Cerebellar nuclear complex (tissue), 1 donor: ENCODE data around the gene TLX2.
"Not testable (repeated sequence)": the region's sequence is repeated elsewhere in the genome, so short reads cannot be mapped to it uniquely, and the experiment has no call there.

Source experiments
- DNase-seq, 2 experiments: peaks; one replicate each; lab custom pipeline; 2025; lab: John Stamatoyannopoulos, UW

The TLX2 gene

GRCh38 chr2:74554820-74555531, 40.7 kb downstream of the TLX2 start:
- DNase-seq, result no peak

- no peak for DNase-seq
These were observed 41.4 kb downstream of the TLX2 start for GRCh38 chr2:74555610-74556103.

GRCh38 chr2:74556159-74556558, 41.9 kb downstream of the TLX2 start:
- DNase-seq, result no peak

GRCh38 chr2:74556831-74557370, 42.7 kb downstream of the TLX2 start:
- no peak for DNase-seq

- DNase-seq, result no peak
These were observed 44.3 kb downstream of the TLX2 start for GRCh38 chr2:74558284-74559230.

- DNase-seq, result no peak
These were observed 45.7 kb downstream of the TLX2 start for GRCh38 chr2:74559912-74560311.

- DNase-seq, result no peak
These were observed 46.3 kb downstream of the TLX2 start for GRCh38 chr2:74560591-74560990.

GRCh38 chr2:74561022-74561421, 46.8 kb downstream of the TLX2 start:
- DNase-seq, result not testable (repeated sequence)

- no peak for DNase-seq
These were observed 48.0 kb downstream of the TLX2 start for GRCh38 chr2:74562126-74562775.

- no peak for DNase-seq
These were observed 50.0 kb downstream of the TLX2 start for GRCh38 chr2:74564222-74564621.

- DNase-seq, result no peak
These were observed 52.0 kb downstream of the TLX2 start for GRCh38 chr2:74566076-74566753.

- no peak for DNase-seq
These were observed 52.5 kb downstream of the TLX2 start for GRCh38 chr2:74566754-74567085.
